K562 (cell line): Measurements from ENCODE around the gene COQ9. TPM values are rescaled to one million over a fixed set of nuclear protein-coding genes. Genes with fewer than 3 reads are reported as not detected.

Source experiments
- BHLHE40 ChIP-seq: IDR thresholded peaks from 2 replicates; pipeline ENCODE4 v1.6.1; 2011; ENCODE audit warnings: low read length, improper control_type of control experiment
- CHD2 ChIP-seq: IDR thresholded peaks from 2 replicates; pipeline ENCODE4 v1.6.1; 2011; ENCODE audit warnings: low read depth, low read length
- CREB1 ChIP-seq, 2 experiments: sonication (generic) in 1 of 2; formaldehyde crosslinking in 1 of 2; IDR thresholded peaks; 2 replicates each; pipeline versions ENCODE4 v1.6.1 to v1.8.0; 2012 to 2022; ENCODE audit warnings: inconsistent platforms in 1 of 2, mild to moderate bottlenecking in 1 of 2, missing genetic modification reagents in 1 of 2, moderate library complexity in 1 of 2
- CTBP1 ChIP-seq: fragments of 450-650 bp; IDR thresholded peaks from 2 replicates; pipeline ENCODE4 v1.6.1; 2016; ENCODE audit warnings: borderline replicate concordance
- E2F3 ChIP-seq: fragments of 250-450 bp; sonication (Bioruptor Pico); IDR thresholded peaks from 2 replicates; pipeline ENCODE4 v1.4.0; 2020; ENCODE audit warnings: mild to moderate bottlenecking
- EGR1 ChIP-seq: fragments of 450-650 bp; conservative IDR thresholded peaks from 2 replicates; pipeline ENCODE4 v1.6.1; 2017; ENCODE audit warnings: mild to moderate bottlenecking
- ESRRA ChIP-seq: fragments of 450-650 bp; IDR thresholded peaks from 2 replicates; pipeline ENCODE4 v1.6.1; 2014; ENCODE audit warnings: low read depth, mild to moderate bottlenecking, moderate library complexity, borderline replicate concordance
- ETV5 ChIP-seq: sonication (generic); formaldehyde crosslinking; IDR thresholded peaks from 2 replicates; pipeline ENCODE4 v1.4.0; 2020; ENCODE audit warnings: low read depth, mild to moderate bottlenecking, missing genetic modification reagents
- HCFC1 ChIP-seq: IDR thresholded peaks from 2 replicates; pipeline ENCODE4 v1.6.1; 2012; ENCODE audit warnings: low read depth, low read length, improper control_type of control experiment
- MNT ChIP-seq, 2 experiments: fragments of 450-650 bp; conservative IDR thresholded peaks; 2 replicates each; pipeline ENCODE4 v1.6.1; 2017; ENCODE audit warnings: mild to moderate bottlenecking in 2 of 2, moderate library complexity in 2 of 2
- MTA2 ChIP-seq: fragments of 450-650 bp; IDR thresholded peaks from 2 replicates; pipeline ENCODE4 v1.6.1; 2016; ENCODE audit warnings: low read depth
- PKNOX1 ChIP-seq: fragments of 450-650 bp; IDR thresholded peaks from 2 replicates; pipeline ENCODE4 v1.6.1; 2016
- RFX1 ChIP-seq: fragments of 450-650 bp; IDR thresholded peaks from 2 replicates; pipeline ENCODE4 v1.6.1; 2016; ENCODE audit warnings: mild to moderate bottlenecking, moderate library complexity
- SIN3A ChIP-seq, 2 experiments: fragments of 150-350 bp in 1 of 2; IDR thresholded peaks; 2 replicates each; pipeline ENCODE4 v1.6.1; 2011 to 2016; ENCODE audit warnings: borderline replicate concordance in 2 of 2, low read depth in 2 of 2, low read length in 2 of 2, mild to moderate bottlenecking in 2 of 2, moderate library complexity in 2 of 2; ENCODE audit not compliant: control insufficient read depth in 1 of 2
- SRSF3 ChIP-seq: fragments of 200-400 bp; formaldehyde crosslinking; IDR thresholded peaks from 2 replicates; pipeline ENCODE4 v1.6.1; 2016; ENCODE audit warnings: mild to moderate bottlenecking, low read length, moderate library complexity; ENCODE audit not compliant: insufficient read depth
- TFE3 ChIP-seq: fragments of 450-650 bp; formaldehyde crosslinking; IDR thresholded peaks from 2 replicates; pipeline ENCODE4 v1.4.0; 2020; ENCODE audit warnings: mild to moderate bottlenecking, mixed read lengths
- XRCC5 ChIP-seq: fragments of 200-400 bp; formaldehyde crosslinking; IDR thresholded peaks from 2 replicates; pipeline ENCODE4 v1.6.1; 2017; ENCODE audit warnings: low read depth, mild to moderate bottlenecking, low read length
- ZBTB7A ChIP-seq: IDR thresholded peaks from 2 replicates; pipeline ENCODE4 v1.6.1; 2011; ENCODE audit warnings: low read depth, mild to moderate bottlenecking, low read length, moderate library complexity, borderline replicate concordance; ENCODE audit not compliant: control insufficient read depth
- ZHX1 ChIP-seq: fragments of 150-350 bp; conservative IDR thresholded peaks from 2 replicates; pipeline ENCODE4 v1.6.1; 2014; ENCODE audit warnings: low read length
- polyA plus RNA-seq, 8 experiments: library from polyadenylated mRNA; depleted of rRNA in 4 of 8; stranded (reverse) in 5 of 8; unstranded in 3 of 8; fragments of >200 nt; fragmentation: Nextera tagmentation in 2 of 8; fragmentation: Illumina TruSeq in 1 of 8; extraction: Ambion mirVana in 2 of 8; extraction: Trizol in 1 of 8; gene quantifications; 2 replicates each; pipeline versions ENCODE4 v1.2.1 to v1.2.3, GENCODE V29; 2011 to 2014; ENCODE audit warnings: inconsistent platforms in 1 of 8, missing spikeins in 1 of 8
- total RNA-seq, 7 experiments: library from RNA; depleted of rRNA in 6 of 7; stranded (reverse); fragments of >200 nt in 6 of 7; fragmentation: Illumina TruSeq in 2 of 7; extraction: Trizol in 2 of 7; gene quantifications; 2 replicates each; pipeline versions ENCODE4 v1.2.1 to v1.2.3, GENCODE V29; 2011 to 2021; ENCODE audit warnings: low replicate concordance in 1 of 7

COQ9 gene
- total and polyA plus RNA-seq, 9 of the 15 experiments (the other 6 are each of a cell fraction or from before 2014, with no cell fraction given), result 35.0 to 139 (median 71.4) TPM

- TF ChIP-seq MNT (conservative IDR thresholded peaks at IDR 0.05), result peak in 1 of 2 experiments; percentile 65; a peak in 2 of 4 replicates
- TF ChIP-seq CHD2, result peak; percentile 25; the same call in 1 of the 2 replicates
- TF ChIP-seq XRCC5, result peak; percentile 53; the same call in 1 of the 2 replicates
- TF ChIP-seq TFE3 (CRISPR knock-in tag), result no peak
- peak; percentile 96; the same call in 1 of the 2 replicates for TF ChIP-seq ZBTB7A
- peak; percentile 47; the same call in 1 of the 2 replicates for TF ChIP-seq BHLHE40
- TF ChIP-seq SIN3A (IDR thresholded peaks at IDR 0.05; ENCODE audit: borderline replicate concordance in 2 of 2, control insufficient read depth in 1 of 2, low read depth in 2 of 2, low read length in 2 of 2), result peak in 1 of 2 experiments; percentile 62; a peak in 1 of 4 replicates
- no peak for TF ChIP-seq MTA2
- TF ChIP-seq ETV5, result 0 out of 2 replicates have a peak, but pooled peaks have one; percentile 29
- peak; percentile 77; the same call in 1 of the 2 replicates for TF ChIP-seq CTBP1
- TF ChIP-seq SRSF3, result no peak
- peak; percentile 35 for TF ChIP-seq EGR1
- no peak for TF ChIP-seq E2F3 (CRISPR knock-in tag)
- TF ChIP-seq ZHX1, result no peak
- 0 out of 2 replicates have a peak, but pooled peaks have one; percentile 20 for TF ChIP-seq HCFC1
- TF ChIP-seq ESRRA, result 0 out of 2 replicates have a peak, but pooled peaks have one; percentile 25
- no peak for TF ChIP-seq RFX1
- peak; percentile 47; the same call in 1 of the 2 replicates for TF ChIP-seq PKNOX1
- TF ChIP-seq CREB1 (IDR thresholded peaks at IDR 0.05), result no peak
- TF ChIP-seq CREB1 (CRISPR knock-in tag; IDR thresholded peaks at IDR 0.05), result peak; percentile 47; the same call in 1 of the 2 replicates
Measured at GRCh38 chr16:57475711-57476339, 28.5 kb downstream of the COQ9 start (continued).
